Measurements from ENCODE around the gene GLO1. TPM values are rescaled to one million over a fixed set of nuclear protein-coding genes. Genes with fewer than 3 reads are reported as not detected.

GLO1 gene
- total RNA-seq, 4 donors from 2014 or later = 53.4 to 104 (median 76.1) TPM

GRCh38 chr6:38679668-38680067 is 23.3 kb downstream of the GLO1 start:
- Histone ChIP-seq H3K9me3 (no peaks in the 10 kb centered on the region), H3K4me1 (no peaks in the 10 kb centered on the region), H3K27me3 (no peaks in the 10 kb centered on the region), H3K36me3 (peaks cover 0 to 96% (median 0%) of the 10 kb centered on the region in 3 donors), H3K4me3 (no peak overlapping the region), H3K27ac (no peak overlapping the region)
- intact Hi-C loops (cut with DNase I) = no loop called here
- TF ChIP-seq CTCF (IDR thresholded peaks at IDR 0.05) = no peak
- 91 to 93% methylated on average over 1 of the region's 1 CpG for WGBS, 2 donors
- no peak for DNase-seq

GRCh38 chr6:38678178-38678760 is 24.7 kb downstream of the GLO1 start:
- Histone ChIP-seq H3K27me3 (no peaks in the 10 kb centered on the region), H3K4me1 (no peaks in the 10 kb centered on the region), H3K27ac (no peak overlapping the region), H3K36me3 (peaks cover 0 to 87% (median 0%) of the 10 kb centered on the region in 3 donors), H3K4me3 (no peak overlapping the region), H3K9me3 (no peaks in the 10 kb centered on the region)
- no peak for DNase-seq
- TF ChIP-seq POLR2A (IDR thresholded peaks at IDR 0.05) (no peak), CTCF (IDR thresholded peaks at IDR 0.05) (no peak)
- WGBS, 2 donors = 75 to 93% methylated on average over 5 to 7 of the region's 7 CpGs
- intact Hi-C loops (cut with DNase I) = no loop called here

- Histone ChIP-seq H3K4me1 (no peaks in the 10 kb centered on the region), H3K27ac (no peak overlapping the region), H3K27me3 (no peaks in the 10 kb centered on the region), H3K4me3 (no peak overlapping the region), H3K9me3 (no peaks in the 10 kb centered on the region), H3K36me3 (peaks cover 0 to 75% (median 0%) of the 10 kb centered on the region in 3 donors)
- intact Hi-C loops (cut with DNase I) = no loop called here
- WGBS, 2 donors = 75 to 89% methylated on average over 1 of the region's 1 CpG
- TF ChIP-seq POLR2A (IDR thresholded peaks at IDR 0.05) (no peak), CTCF (IDR thresholded peaks at IDR 0.05) (no peak)
- no peak for DNase-seq
Observed at GRCh38 chr6:38676974-38677544, 25.9 kb downstream of the GLO1 start.

GRCh38 chr6:38676236-38676973 is 26.5 kb downstream of the GLO1 start:
- TF ChIP-seq CTCF (IDR thresholded peaks at IDR 0.05) (no peak), POLR2A (IDR thresholded peaks at IDR 0.05) (no peak)
- peaks cover 0 to 69% (median 0%) of the 10 kb centered on the region in 3 donors for H3K36me3 ChIP-seq
- no peak for DNase-seq

More at GRCh38 chr6:38676236-38676973, 26.5 kb downstream of the GLO1 start:
- H3K9me3 ChIP-seq = no peaks in the 10 kb centered on the region
- 57 to 80% methylated on average over 2 of the region's 2 CpGs for WGBS, 2 donors
- intact Hi-C loops (cut with DNase I) = no loop called here
- H3K4me3 ChIP-seq = no peak overlapping the region
- H3K27me3 ChIP-seq = no peaks in the 10 kb centered on the region
- no peaks in the 10 kb centered on the region for H3K4me1 ChIP-seq
- H3K27ac ChIP-seq = peak overlapping the region in 1 of 4 donors; percentile 56

All from esophagus squamous epithelium (tissue), 5 donors.